Medulla oblongata (tissue), 1 donor: ENCODE results near the gene LIPM.
A peak's percentile ranks its signal among the peaks of the same experiment; 100 is the strongest.

Source experiments
- DNase-seq: peaks from one replicate; pipeline ENCODE4 v3.0.0-alpha.2; 2015; ENCODE audit errors: extremely low spot score

The LIPM gene, protein sequence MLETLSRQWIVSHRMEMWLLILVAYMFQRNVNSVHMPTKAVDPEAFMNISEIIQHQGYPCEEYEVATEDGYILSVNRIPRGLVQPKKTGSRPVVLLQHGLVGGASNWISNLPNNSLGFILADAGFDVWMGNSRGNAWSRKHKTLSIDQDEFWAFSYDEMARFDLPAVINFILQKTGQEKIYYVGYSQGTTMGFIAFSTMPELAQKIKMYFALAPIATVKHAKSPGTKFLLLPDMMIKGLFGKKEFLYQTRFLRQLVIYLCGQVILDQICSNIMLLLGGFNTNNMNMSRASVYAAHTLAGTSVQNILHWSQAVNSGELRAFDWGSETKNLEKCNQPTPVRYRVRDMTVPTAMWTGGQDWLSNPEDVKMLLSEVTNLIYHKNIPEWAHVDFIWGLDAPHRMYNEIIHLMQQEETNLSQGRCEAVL

DNA sequence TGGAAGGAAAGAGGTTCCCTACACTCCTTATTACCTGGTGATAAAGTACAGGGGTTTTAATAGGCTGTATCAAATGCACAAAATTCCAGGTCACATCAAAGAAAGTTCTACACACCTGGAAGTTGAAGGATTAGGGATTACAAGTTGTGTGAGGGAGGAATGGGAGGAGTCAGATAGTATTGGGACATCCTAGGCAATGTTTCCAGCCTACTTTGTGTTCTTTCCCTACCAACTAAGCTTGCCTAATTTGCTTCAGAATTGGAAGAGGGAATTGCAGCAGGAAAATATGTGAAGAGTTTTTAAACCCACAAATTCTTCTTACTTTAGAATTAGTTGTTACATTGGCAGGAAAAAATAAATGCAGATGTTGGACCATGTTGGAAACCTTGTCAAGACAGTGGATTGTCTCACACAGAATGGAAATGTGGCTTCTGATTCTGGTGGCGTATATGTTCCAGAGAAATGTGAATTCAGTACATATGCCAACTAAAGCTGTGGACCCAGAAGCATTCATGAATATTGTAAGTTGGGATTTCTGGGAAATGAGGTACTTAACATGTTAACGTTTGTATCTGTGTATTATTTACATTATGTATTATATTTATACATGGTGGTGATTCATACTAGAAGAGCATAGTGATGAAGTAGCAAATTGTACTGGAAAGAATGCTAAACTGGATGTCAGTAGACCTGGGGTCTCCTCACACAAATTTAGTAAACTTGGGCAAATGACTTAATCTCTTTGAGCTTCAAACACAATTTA lies at the start of gene LIPM:
Gene LIPM (plus strand): TSS at position 208 of the 763 bp plus-strand sequence. CDS start 167 bp downstream, at position 375.
- DNase-seq, result no peak

DNA sequence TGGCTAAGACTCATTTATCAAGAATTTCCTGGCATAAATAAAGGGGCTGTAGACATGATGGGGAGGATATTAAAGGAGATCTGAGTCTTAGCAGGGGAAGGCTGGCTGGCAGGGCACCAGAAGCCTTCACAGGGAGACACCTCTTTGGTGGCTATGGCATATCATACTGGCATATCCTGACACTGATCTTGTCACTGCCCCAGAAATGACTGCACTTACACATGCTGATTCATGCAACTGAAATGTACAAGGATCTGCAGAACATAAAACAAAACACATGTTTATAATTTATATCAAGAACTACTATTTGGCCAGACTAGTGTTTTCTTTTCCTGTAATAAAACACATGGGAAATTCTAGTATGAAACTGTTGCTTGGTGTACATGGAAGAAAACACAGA lies 48.2 kb upstream of the LIPM start:
- no peak for DNase-seq

DNA sequence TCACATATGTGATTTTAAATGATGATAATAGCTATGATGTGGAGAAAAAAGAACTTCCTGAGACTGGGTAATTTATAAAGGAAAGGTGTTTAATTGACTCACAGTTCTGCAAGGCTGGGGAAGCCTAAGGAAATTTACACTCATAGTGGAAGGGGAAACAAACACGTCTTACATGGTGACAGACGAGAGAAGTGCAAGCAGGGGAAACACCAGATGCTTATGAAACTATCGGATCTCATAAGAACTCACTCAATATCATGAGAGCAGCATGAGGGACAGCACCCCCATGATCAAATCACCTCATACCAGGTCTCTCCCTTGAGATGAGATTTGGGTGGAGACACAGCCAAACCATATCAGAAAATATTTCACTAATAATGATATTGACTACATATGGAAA lies 46.8 kb upstream of the LIPM start:
- DNase-seq, result no peak

DNA sequence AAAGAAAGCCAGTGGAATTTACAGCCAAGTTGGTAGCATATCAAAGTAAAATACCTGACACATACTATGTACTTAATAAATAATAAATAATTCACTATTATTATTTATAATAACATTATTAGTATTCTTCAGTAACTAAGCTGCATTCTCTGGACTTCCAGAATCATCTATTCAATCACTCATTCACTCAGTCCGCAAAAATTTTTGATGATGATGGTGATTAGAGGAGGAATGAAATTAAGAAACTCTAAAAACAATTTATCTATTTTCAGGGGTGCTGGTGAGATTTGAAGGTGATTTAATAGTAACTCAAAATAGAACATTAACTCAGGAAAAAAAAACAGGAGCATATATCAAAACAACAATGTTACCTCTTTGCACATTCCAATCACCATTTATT lies 45.9 kb upstream of the LIPM start:
- no peak for DNase-seq

DNA sequence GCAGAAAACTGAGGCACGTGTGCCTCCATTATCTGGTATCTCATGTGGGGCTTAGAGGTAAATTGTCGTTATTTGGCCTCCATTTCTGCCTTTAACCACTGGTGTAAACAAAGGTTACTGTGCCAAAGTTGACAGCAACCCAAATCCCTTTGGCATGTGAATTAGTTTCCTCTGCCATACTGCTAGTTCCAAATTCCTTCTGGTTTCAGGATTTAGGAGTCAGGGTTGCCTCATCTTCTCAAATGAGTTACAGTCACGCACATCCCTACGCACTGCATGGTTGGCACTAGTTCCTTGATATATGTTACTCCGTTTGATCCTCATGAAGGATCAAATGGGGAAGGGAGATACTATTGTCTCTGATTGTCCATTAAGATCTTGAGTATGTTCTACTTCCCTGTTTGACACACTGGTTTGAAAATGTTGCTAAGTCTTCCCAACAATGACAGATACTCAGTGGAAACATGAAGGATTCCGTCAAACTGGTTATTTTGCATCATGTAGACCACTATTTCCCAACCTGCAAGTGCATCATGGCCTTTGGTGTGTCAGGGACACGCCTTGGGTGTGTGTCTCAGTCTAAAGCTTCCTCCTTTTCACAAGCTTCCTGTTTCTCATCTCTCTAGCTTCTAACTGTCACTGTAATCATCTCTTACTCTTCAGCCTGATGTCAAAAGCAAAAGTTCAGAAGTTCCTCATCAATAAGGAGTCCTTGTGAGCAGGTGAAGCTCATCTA lies 43.0 kb upstream of the LIPM start, which contains the start of gene LIPN:
Gene LIPN (plus strand): TSS at position 655 of the 736 bp plus-strand sequence. CDS start 1,386 bp downstream, outside the sequence.
- peak; percentile 45 for DNase-seq

DNA sequence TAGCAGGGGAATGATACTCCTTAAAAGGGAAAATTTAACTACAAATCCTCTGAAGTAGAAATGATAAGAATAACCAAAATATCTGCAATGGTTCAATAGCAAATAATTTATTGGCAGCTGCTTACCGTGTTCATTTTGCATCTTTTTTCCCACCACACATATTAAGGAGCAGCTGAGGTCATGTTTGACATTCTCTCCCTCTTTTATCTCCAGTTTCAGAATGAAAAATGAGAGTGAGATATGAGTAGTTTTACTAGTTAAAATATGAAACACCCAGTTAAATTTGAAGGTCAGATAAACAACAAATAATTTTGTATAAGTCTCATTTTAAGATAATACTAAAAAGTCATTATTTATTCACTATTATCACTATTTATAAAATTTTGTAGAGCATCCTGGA lies 39.6 kb upstream of the LIPM start:
- no peak for DNase-seq

DNA sequence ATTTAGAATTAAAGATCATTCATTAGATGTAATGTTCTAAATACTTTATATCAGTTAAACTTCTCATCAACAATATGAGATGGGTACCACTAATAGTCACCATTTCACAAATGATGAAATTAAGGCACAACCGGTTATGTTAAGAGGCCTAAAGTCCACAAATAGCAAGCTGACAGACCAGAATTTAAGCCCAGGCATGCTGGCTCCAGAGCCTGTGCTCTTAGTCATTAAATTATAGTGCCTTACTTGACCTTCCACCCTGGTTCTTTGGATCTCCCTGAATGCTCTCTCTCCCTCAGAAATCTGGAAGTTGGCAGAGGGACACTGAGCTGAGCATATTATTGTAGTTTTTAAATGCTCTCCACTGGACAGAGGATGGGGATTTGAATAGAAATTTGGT lies 39.1 kb upstream of the LIPM start:
- DNase-seq, result peak; percentile 33

DNA sequence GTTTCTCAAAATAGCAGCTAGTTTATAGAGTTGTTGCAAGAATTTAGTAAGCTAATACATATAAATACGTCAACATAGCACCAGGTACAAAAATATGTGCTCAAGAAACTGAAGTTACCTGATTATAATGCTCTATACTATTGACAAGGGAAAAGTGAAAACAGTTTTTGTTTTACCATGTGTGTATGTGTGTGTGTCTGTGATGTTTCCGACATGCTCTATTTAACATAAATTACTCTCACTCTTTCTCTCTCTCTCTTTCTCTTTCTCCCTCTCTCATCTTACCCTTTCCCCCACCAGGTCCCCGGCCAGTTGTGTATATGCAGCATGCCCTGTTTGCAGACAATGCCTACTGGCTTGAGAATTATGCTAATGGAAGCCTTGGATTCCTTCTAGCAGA lies 38.4 kb upstream of the LIPM start:
- DNase-seq, result no peak

DNA sequence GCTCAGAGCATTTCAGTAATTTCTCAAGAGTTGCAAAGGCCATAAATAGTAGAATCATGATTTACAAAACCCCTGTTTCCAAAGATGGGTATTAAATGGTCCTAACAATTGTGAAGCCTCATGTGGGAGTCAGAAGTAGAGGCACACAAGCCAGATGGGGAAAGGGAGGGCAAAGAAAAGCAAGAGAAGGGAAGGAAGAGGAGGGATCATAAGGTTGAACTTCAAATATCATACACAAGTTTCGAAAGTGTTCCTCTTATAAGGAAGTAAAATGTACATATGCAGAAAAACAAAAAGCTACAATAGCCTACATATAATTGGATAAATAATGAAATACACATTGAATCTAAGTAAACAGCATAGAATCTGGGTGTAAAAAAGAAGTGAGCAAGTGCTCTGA lies 36.7 kb upstream of the LIPM start:
- DNase-seq, result no peak

DNA sequence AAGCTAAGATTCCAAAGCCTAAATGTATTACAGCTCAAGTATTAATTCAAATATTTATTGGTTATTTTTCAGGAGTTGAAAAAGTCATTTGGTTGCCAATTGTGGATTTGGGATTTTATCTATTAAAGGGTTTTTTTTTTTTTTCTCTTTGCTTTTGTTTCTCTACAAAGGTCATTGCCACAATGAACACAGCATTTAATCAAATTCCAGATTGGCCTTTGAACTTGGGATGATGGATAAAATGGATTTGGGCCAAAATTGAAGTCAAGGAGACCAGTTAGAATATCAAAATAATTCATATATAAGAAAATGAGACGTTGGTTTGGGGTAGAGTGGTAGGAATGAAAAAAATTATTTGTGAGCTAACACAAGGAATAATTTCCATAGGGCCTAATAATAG lies 33.1 kb upstream of the LIPM start:
- DNase-seq, result no peak

DNA sequence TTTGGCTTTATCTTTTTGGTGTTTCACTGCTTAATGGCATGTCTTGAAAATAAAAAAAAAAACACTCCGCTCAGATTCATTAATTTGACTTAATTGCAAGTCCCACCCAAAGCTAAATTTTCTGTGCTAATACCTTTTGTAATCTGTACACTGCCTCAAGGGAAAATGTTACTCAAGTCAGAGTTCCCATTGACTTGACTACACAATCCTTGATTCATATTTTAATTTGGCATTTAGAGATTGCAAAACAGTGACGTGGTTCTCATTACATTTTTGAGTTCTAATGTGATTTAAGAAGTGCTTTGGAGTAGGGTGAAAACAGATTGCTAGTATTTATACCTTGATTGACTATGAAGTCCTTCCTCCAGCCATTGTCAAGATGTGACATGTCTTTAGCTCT lies 21.3 kb upstream of the LIPM start:
- DNase-seq, result no peak

DNA sequence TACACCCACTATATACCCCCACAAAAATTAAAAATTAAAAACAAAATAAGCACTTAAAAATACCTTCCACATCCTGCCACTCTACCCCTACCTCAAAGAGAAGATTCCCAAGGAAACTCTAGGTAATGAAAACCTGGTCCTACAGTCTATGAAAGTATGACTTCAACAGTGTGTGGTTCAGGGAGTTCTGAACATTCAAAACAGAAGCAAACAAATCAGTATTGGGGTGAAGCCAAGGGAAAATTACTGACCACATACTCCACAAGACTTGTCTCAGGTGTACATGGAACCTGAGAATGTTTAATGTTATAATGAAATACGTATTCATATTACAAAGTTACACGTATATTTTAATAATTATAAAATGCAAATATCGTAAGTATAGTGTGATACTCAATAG lies 20.3 kb upstream of the LIPM start:
- no peak for DNase-seq

DNA sequence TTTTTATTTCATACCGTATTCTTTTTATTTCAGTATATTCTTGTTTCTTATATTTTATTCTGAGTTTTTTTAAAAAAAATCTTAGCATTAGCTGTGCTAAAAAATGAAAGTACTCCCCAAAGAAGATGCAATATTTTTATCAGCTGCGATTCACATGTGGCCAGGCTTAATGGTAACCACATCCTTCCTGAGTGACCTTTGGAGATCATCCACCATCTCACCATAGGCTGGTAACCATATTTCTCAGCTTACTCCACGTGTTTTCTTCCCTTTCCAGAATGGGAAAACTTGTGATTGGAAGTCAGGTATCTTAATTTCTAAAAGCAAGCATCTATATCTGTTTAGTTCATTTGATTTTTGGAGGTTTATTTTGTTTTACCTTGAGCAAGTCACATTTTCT lies 18.8 kb upstream of the LIPM start:
- no peak for DNase-seq

DNA sequence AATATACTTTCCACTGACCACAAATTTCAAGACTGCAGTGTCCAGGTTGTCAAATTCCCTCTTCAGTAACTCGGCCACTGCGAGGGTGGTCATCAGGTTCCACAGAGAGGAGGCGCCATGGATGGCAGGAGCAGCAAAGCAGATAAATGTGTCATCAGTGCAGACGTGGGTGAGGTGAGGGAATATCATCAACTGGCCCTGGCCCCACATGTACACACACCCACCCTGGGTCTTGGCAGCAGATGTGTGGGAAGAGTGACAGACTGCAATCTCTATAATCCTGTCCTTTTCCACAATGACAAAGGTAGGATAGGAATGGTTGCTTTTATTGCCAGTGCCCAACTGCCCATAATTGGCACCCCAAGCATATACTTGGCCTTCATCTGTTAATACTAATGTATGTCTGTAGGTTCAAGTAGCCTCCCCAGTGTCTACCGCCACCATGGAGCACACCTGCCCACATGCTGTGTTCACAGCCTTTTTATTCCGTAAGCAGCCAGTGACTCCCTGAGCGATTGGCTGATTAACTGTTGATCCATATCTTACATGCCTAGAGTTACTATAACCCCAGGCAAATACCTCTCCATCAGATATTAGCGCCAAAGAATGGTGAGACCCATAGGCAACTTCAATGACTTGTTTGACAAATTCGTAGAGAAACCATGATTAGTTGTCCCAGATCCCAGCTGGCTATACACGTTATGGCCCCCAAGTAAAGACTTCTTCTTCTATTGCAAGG lies 16.3 kb upstream of the LIPM start:
- DNase-seq, result no peak

DNA sequence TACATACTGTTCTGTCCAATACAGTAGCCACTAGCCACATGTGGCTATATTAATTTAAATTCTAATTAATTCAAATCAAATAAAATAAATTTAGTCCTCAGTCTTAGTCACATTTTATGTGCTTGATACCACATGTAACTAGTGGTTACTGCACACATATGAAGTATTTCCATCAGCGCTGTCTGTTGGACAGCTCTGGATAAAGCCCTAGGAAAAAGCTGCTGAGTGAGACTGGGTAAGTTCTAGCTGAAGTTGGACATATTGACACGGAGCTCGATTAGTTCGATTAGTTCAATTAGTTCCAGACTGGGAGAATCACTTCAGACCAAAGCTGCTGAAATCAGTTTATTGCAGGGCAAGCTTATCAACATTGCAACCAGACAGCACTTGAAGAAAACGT lies 15.1 kb upstream of the LIPM start:
- DNase-seq, result no peak

DNA sequence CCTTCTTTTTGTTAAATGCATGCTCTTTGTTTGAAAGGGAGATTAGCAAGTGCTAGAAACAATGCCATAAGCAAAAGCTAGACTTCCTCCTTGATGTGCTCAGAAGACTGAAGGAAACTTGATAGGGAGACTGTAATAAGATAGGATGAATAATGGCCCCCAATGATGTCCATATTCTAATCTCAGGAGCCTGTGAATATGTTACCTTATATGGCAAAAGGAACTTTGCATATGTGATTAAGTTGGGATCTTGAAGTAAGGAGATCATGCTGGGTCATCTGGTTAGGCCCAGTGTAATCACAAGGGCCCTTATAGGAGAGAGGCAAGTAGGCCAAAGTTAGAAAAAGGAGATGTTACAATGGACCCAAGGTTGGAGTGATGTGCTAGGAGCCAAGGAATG lies 13.6 kb upstream of the LIPM start:
- DNase-seq, result no peak

DNA sequence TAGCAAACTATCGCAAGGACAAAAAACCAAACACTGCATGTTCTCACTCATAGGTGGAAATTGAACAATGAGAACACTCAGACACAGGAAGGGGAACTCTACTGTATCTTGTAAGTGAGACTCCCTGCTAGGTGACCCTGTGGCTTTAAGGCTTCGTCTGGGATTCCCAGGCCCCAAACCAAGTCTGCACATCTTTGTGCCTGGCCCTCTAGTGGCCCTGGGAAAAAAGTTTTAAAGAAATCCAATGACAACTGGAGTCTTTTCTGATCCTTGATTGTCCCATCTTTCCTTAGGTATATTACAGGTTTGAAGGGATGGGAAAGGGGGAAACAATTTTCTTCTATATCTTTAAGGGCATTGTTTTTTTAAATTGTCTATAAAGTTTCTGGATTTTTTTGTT lies 10.6 kb upstream of the LIPM start:
- DNase-seq, result peak; percentile 10

DNA sequence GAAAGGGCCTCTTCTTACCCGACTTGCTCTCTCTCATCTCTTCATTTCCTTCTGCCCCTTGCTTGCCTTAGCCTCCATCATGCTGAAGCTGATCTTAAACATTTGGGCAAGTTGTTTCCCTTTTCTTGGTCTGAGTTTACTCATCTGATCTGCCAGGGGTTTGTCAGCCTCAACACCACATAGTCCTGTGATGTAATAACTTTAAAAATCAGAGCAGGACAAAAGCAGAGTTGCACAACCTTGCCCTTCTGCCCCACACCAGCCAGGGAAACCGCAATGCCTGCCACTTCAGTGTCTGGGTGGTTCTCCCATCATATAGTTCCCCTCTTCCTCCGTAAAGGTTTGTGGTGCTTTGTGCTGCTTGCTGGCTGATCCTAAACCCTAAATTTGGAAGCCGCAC lies 9.9 kb upstream of the LIPM start:
- DNase-seq, result peak; percentile 84

DNA sequence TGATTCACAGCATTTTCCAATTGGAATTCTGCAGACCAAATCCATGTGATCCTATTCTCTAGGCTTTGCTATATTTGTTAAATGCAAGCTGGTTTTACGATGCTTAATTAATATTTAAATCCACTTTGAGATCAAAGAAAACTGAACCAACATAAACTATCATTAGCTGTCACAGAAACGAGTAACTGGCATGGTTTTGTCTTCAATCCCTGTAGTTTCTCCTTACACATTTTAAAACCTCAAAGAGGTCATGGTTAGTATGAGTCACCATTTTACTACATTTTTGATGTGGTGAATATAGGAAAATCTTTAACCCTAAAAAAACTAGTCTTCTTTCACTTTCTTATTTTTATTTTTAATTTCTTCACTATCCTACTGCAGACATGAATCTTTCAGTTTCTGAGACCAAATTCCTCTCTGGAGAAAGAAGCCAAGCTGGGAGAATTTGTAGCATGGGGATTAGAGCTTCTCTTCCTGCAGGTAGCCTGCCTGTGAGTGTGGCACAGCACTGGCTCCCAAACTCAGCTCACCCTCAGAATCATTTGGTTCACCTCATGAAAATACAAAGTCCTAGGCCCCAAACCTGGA lies 8.7 kb upstream of the LIPM start:
- DNase-seq, result no peak

DNA sequence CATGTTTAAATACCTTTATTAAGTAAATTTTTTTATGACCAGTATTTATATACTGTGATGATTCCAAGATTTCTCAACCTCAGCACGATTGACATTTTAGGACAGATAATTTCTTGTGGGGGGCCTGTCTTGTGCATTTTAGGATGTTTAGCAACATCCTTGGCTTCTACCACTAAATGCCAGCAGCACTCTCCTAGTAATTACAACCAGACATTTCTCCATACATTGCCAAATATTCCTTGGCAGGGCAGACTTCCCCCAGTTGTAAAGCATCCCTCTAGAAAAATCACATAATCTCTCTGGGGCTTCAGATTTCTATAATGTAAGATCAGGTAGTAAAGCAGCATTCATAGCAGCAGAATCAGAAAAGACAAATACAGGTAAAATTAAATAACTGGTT lies 7.8 kb upstream of the LIPM start:
- DNase-seq, result no peak
